ENCODE data around the gene NPAS3. TPM values are rescaled to one million over a fixed set of nuclear protein-coding genes. Genes with fewer than 3 reads are reported as not detected.
A peak's percentile ranks its signal among the peaks of the same experiment; 100 is the strongest.

NPAS3 gene
- polyA plus RNA-seq, 2 of the 4 experiments (the other 2 are of a cell fraction) = not detected

GRCh38 chr14:32939254-32940065 is 781 bp downstream of the NPAS3 start:
- Histone ChIP-seq H3K4me2 (peak overlapping the region; percentile 100), H3K27ac (peak overlapping the region; percentile 42 to 69; a peak in 4 of 6 replicates), H3K4me3 (peak overlapping the region; percentile 70), H3K9me3 (no peaks in the 10 kb centered on the region), H3K4me1 (no peaks in the 10 kb centered on the region)
- DNase-seq (ENCODE audit: low read depth in 1 of 2, low spot score in 1 of 2) (no peak), FAIRE-seq (no peak), ATAC-seq (peak; percentile 62 to 82; a peak in 4 of 6 replicates)
- CTCF ChIA-PET = interaction anchor here (0.7 kb wide), 1 partner anchor 326 kb away, joined by 3 read pairs; no protein-coding TSS in a partner anchor
- POLR2A ChIA-PET = no interaction called here
- TF ChIP-seq CTCF (IDR thresholded peaks at IDR 0.05) (no peak), JUNB (IDR thresholded peaks at IDR 0.05) (no peak), HOXB13 (CRISPR knock-in tag; IDR thresholded peaks at IDR 0.05; ENCODE audit: low read depth) (no peak), MAFK (IDR thresholded peaks at IDR 0.05; ENCODE audit: partially characterized antibody) (no peak), MAZ (IDR thresholded peaks at IDR 0.05; ENCODE audit: borderline replicate concordance, low read depth, low read length) (no peak), HOXA7 (CRISPR knock-in tag; IDR thresholded peaks at IDR 0.05) (no peak), JUN (IDR thresholded peaks at IDR 0.05) (no peak), HDAC2 (IDR thresholded peaks at IDR 0.05) (no peak), SREBF2 (IDR thresholded peaks at IDR 0.05) (no peak), HOXB5 (CRISPR knock-in tag; IDR thresholded peaks at IDR 0.05) (no peak)
- WGBS (ENCODE audit: missing lambda C conversion rate) = 5% methylated on average over 55 of the region's 80 CpGs

GRCh38 chr14:32940066-32940651 is 1.5 kb downstream of the NPAS3 start:
- 71% methylated on average over 13 of the region's 13 CpGs for WGBS (ENCODE audit: missing lambda C conversion rate)
- FAIRE-seq (no peak), DNase-seq (ENCODE audit: low read depth in 1 of 2, low spot score in 1 of 2) (no peak), ATAC-seq (no peak)
- TF ChIP-seq E2F6 (IDR thresholded peaks at IDR 0.05; ENCODE audit: borderline replicate concordance, low read depth) (no peak), TFCP2L1 (CRISPR knock-in tag; IDR thresholded peaks at IDR 0.05) (no peak), REST (IDR thresholded peaks at IDR 0.05) (no peak), HMGXB4 (CRISPR knock-in tag; IDR thresholded peaks at IDR 0.05; ENCODE audit: borderline replicate concordance) (no peak), RCOR1 (IDR thresholded peaks at IDR 0.05; ENCODE audit: low read depth, low read length) (no peak), PBX3 (IDR thresholded peaks at IDR 0.05) (no peak), EHMT2 (IDR thresholded peaks at IDR 0.05; ENCODE audit: low read depth) (no peak), ZFP36 (IDR thresholded peaks at IDR 0.05; ENCODE audit: borderline replicate concordance, partially characterized antibody) (no peak), MAZ (IDR thresholded peaks at IDR 0.05; ENCODE audit: borderline replicate concordance, low read depth, low read length) (no peak), ATOH8 (CRISPR knock-in tag; IDR thresholded peaks at IDR 0.05; ENCODE audit: low read depth) (no peak), ESRRA (IDR thresholded peaks at IDR 0.05; ENCODE audit: borderline replicate concordance, low read length) (no peak), SREBF2 (IDR thresholded peaks at IDR 0.05) (no peak), FOSL2 (IDR thresholded peaks at IDR 0.05) (no peak), FOSL2 (CRISPR knock-in tag; IDR thresholded peaks at IDR 0.05) (no peak)
- peak overlapping the region; percentile 100 for H3K4me2 ChIP-seq
- ChIA-PET POLR2A (no interaction called here), CTCF (interaction anchor here (0.7 kb wide), 1 partner anchor 327 kb away, joined by 3 read pairs; no protein-coding TSS in a partner anchor)
- H3K9me3 ChIP-seq = no peaks in the 10 kb centered on the region
- no peak overlapping the region for H3K27ac ChIP-seq
- peak overlapping the region; percentile 70; the same call in 2 of the 3 replicates for H3K4me3 ChIP-seq
- H3K4me1 ChIP-seq = no peaks in the 10 kb centered on the region

All from A549 (cell line).